ENCODE data around the gene MUSK.
A peak's percentile ranks its signal among the peaks of the same experiment; 100 is the strongest.
"Not testable (repeated sequence)": the region's sequence is repeated elsewhere in the genome, so short reads cannot be mapped to it uniquely, and the experiment has no call there.

MUSK gene

GRCh38 chr9:110777196-110777875 lies 108.7 kb downstream of the MUSK start:
- H3K9me3 ChIP-seq (ENCODE audit: severe bottlenecking) = no peaks in the 10 kb centered on the region
- no peaks in the 10 kb centered on the region for H3K27me3 ChIP-seq (ENCODE audit: insufficient read depth, poor library complexity, severe bottlenecking)
- no peaks in the 10 kb centered on the region for H3K36me3 ChIP-seq (ENCODE audit: low read depth)
- TF ChIP-seq CTCF (IDR thresholded peaks at IDR 0.05; ENCODE audit: poor library complexity, severe bottlenecking) = no peak
- no peak overlapping the region for H3K4me3 ChIP-seq (ENCODE audit: severe bottlenecking)
- ATAC-seq (ENCODE audit: low read depth) (no peak), DNase-seq (ENCODE audit: low spot score) (no peak)
- no peak overlapping the region for H3K27ac ChIP-seq (ENCODE audit: poor library complexity, severe bottlenecking)
- peaks cover 5% of the 10 kb centered on the region for H3K4me1 ChIP-seq (ENCODE audit: insufficient read depth, poor library complexity, severe bottlenecking)

- DNase-seq (ENCODE audit: low spot score) = no peak
- Histone ChIP-seq H3K9me3 (ENCODE audit: severe bottlenecking) (no peaks in the 10 kb centered on the region), H3K27ac (ENCODE audit: poor library complexity, severe bottlenecking) (no peak overlapping the region), H3K36me3 (ENCODE audit: low read depth) (no peaks in the 10 kb centered on the region), H3K27me3 (ENCODE audit: insufficient read depth, poor library complexity, severe bottlenecking) (no peaks in the 10 kb centered on the region), H3K4me1 (ENCODE audit: insufficient read depth, poor library complexity, severe bottlenecking) (peaks cover 5% of the 10 kb centered on the region), H3K4me3 (ENCODE audit: severe bottlenecking) (no peak overlapping the region)
- ATAC-seq (ENCODE audit: low read depth) = no peak
- no peak for TF ChIP-seq CTCF (IDR thresholded peaks at IDR 0.05; ENCODE audit: poor library complexity, severe bottlenecking)
Observed at GRCh38 chr9:110777876-110778215, 109.3 kb downstream of the MUSK start.

GRCh38 chr9:110782701-110783100 lies 114.1 kb downstream of the MUSK start:
- Histone ChIP-seq H3K36me3 (ENCODE audit: low read depth) (no peaks in the 10 kb centered on the region), H3K27me3 (ENCODE audit: insufficient read depth, poor library complexity, severe bottlenecking) (no peaks in the 10 kb centered on the region), H3K4me1 (ENCODE audit: insufficient read depth, poor library complexity, severe bottlenecking) (peaks cover 8% of the 10 kb centered on the region), H3K4me3 (ENCODE audit: severe bottlenecking) (no peak overlapping the region), H3K27ac (ENCODE audit: poor library complexity, severe bottlenecking) (peak overlapping the region; percentile 27), H3K9me3 (ENCODE audit: severe bottlenecking) (no peaks in the 10 kb centered on the region)
- ATAC-seq (ENCODE audit: low read depth) (peak; percentile 78), DNase-seq (ENCODE audit: low spot score) (no peak)
- no peak for TF ChIP-seq CTCF (IDR thresholded peaks at IDR 0.05; ENCODE audit: poor library complexity, severe bottlenecking)

GRCh38 chr9:110784309-110784708 lies 115.7 kb downstream of the MUSK start:
- Histone ChIP-seq H3K27ac (ENCODE audit: poor library complexity, severe bottlenecking) (no peak overlapping the region), H3K4me1 (ENCODE audit: insufficient read depth, poor library complexity, severe bottlenecking) (peaks cover 8% of the 10 kb centered on the region), H3K36me3 (ENCODE audit: low read depth) (no peaks in the 10 kb centered on the region), H3K27me3 (ENCODE audit: insufficient read depth, poor library complexity, severe bottlenecking) (no peaks in the 10 kb centered on the region), H3K9me3 (ENCODE audit: severe bottlenecking) (no peaks in the 10 kb centered on the region), H3K4me3 (ENCODE audit: severe bottlenecking) (no peak overlapping the region)
- no peak for DNase-seq (ENCODE audit: low spot score)
- no peak for ATAC-seq (ENCODE audit: low read depth)
- TF ChIP-seq CTCF (IDR thresholded peaks at IDR 0.05; ENCODE audit: poor library complexity, severe bottlenecking) = no peak

GRCh38 chr9:110785166-110785565 lies 116.6 kb downstream of the MUSK start:
- Histone ChIP-seq H3K36me3 (ENCODE audit: low read depth) (no peaks in the 10 kb centered on the region), H3K4me1 (ENCODE audit: insufficient read depth, poor library complexity, severe bottlenecking) (peaks cover 8% of the 10 kb centered on the region), H3K27me3 (ENCODE audit: insufficient read depth, poor library complexity, severe bottlenecking) (no peaks in the 10 kb centered on the region), H3K27ac (ENCODE audit: poor library complexity, severe bottlenecking) (no peak overlapping the region), H3K9me3 (ENCODE audit: severe bottlenecking) (no peaks in the 10 kb centered on the region), H3K4me3 (ENCODE audit: severe bottlenecking) (no peak overlapping the region)
- TF ChIP-seq CTCF (IDR thresholded peaks at IDR 0.05; ENCODE audit: poor library complexity, severe bottlenecking) = no peak
- DNase-seq (ENCODE audit: low spot score) (no peak), ATAC-seq (ENCODE audit: low read depth) (no peak)

GRCh38 chr9:110788396-110788795 lies 119.8 kb downstream of the MUSK start:
- H3K36me3 ChIP-seq (ENCODE audit: low read depth); H3K27me3 ChIP-seq (ENCODE audit: insufficient read depth, poor library complexity, severe bottlenecking); H3K4me3 ChIP-seq (ENCODE audit: severe bottlenecking); H3K9me3 ChIP-seq (ENCODE audit: severe bottlenecking); H3K27ac ChIP-seq (ENCODE audit: poor library complexity, severe bottlenecking); H3K4me1 ChIP-seq (ENCODE audit: insufficient read depth, poor library complexity, severe bottlenecking); DNase-seq (ENCODE audit: low spot score); ATAC-seq (ENCODE audit: low read depth): not testable (repeated sequence)

All from RWPE2 (cell line).